DOHH2 (cell line): Measurements from ENCODE around the gene ATP9B.

Experiments used
- H3F3A ChIP-seq: fragments of 200-600 bp; sonication (generic), shearing (Covaris generic); 2 replicates; pipeline ENCODE4 v1.6.0; 2016; ENCODE audit warnings: antibody characterized with exemption, mild to moderate bottlenecking; ENCODE audit not compliant: control insufficient read depth, insufficient read depth
- H3K27ac ChIP-seq: fragments of 200-600 bp; sonication (generic); 2 replicates; pipeline ENCODE4 v1.5.1; 2014; ENCODE audit warnings: low read depth, mild to moderate bottlenecking, low read length, moderate library complexity
- H3K27me3 ChIP-seq: fragments of 200-600 bp; sonication (generic); 2 replicates; pipeline ENCODE4 v1.6.1; 2014; ENCODE audit warnings: mild to moderate bottlenecking, low read length, mixed read lengths; ENCODE audit not compliant: control insufficient read depth
- H3K36me3 ChIP-seq: fragments of 200-600 bp; sonication (generic); 2 replicates; pipeline ENCODE4 v1.6.1; 2014; ENCODE audit warnings: mild to moderate bottlenecking, low read length, moderate library complexity, mixed read lengths; ENCODE audit not compliant: control insufficient read depth
- H3K4me1 ChIP-seq: fragments of 200-600 bp; sonication (generic); 2 replicates; pipeline ENCODE4 v1.6.1; 2014; ENCODE audit warnings: mild to moderate bottlenecking, low read length, mixed read lengths; ENCODE audit not compliant: control insufficient read depth
- H3K4me2 ChIP-seq: fragments of 200-600 bp; sonication (generic); 2 replicates; pipeline ENCODE4 v1.6.0; 2014; ENCODE audit warnings: mild to moderate bottlenecking, low read length, moderate library complexity
- H3K4me3 ChIP-seq: fragments of 200-600 bp; sonication (generic); 2 replicates; pipeline ENCODE4 v1.5.1; 2014; ENCODE audit warnings: mild to moderate bottlenecking, low read length, mixed read lengths
- H3K79me2 ChIP-seq: fragments of 200-600 bp; sonication (generic); 2 replicates; pipeline ENCODE4 v1.6.1; 2014; ENCODE audit warnings: mild to moderate bottlenecking, low read length, mixed read lengths; ENCODE audit not compliant: control insufficient read depth
- H3K9me2 ChIP-seq: fragments of 200-600 bp; sonication (generic); replicated peaks from 2 replicates; pipeline ENCODE4 v1.6.1; 2014; ENCODE audit warnings: mild to moderate bottlenecking, low read length, mixed read lengths; ENCODE audit not compliant: control insufficient read depth
- H3K9me3 ChIP-seq: fragments of 200-600 bp; sonication (generic); 2 replicates; pipeline ENCODE4 v1.6.1; 2014; ENCODE audit warnings: antibody characterized with exemption, low read length, mixed read lengths; ENCODE audit not compliant: control insufficient read depth, insufficient read depth
- H4K20me1 ChIP-seq: fragments of 200-600 bp; sonication (generic); 2 replicates; pipeline ENCODE4 v1.6.0; 2014; ENCODE audit warnings: low read depth, mild to moderate bottlenecking, antibody characterized with exemption, low read length, moderate library complexity; ENCODE audit not compliant: control insufficient read depth, insufficient read depth
- EZH2phosphoT487 ChIP-seq: fragments of 200-600 bp; sonication (generic); IDR thresholded peaks from 2 replicates; pipeline ENCODE4 v1.6.1; 2017; ENCODE audit warnings: borderline replicate concordance, mild to moderate bottlenecking, antibody characterized with exemption, low read length, moderate library complexity, mixed read lengths
- TF ChIP-seq, protein P1 (sequence below): fragments of 200-600 bp; sonication (generic); IDR thresholded peaks from one replicate; pipeline ENCODE4 v1.5.1; 2014; ENCODE audit warnings: antibody characterized with exemption, mild to moderate bottlenecking, low read depth, low read length; ENCODE audit not compliant: poor library complexity, severe bottlenecking

The ATP9B gene

DNA sequence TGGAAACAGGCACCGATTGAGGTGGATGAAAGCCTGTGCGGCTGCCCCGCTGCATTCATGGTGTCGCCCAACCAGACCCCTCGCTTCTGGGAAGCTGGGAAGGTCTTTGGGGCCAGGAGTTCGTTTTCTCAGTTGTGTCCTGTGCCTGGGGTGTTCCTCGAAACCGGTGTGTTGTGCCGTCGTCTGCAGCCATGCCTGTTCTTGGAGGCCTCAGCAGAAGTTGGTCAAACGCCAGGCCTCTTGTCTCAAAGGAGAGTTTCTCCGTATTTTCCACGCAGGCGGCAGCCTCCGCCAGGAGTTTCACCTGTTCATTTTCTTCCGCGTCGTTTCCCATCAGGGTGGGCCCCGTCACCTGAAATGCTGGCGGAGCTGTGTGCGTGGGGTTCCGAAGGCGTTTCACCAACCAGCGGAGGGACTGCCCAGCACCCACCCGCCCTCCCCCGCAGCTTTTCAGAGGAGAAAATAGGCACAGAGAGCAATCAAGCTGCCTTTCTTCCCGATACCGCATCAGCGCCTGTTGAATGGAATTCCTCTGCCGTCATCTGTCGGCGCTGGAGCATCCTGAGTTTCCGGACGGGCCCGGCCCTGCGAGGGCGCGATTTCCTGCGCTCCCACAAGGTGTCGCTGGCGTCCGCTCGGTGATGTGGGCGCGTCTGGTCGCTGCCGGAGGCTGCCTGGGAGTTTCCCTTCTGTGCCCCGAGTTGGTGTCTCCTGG, 309.5 kb downstream of the ATP9B start:
- H3K4me1 ChIP-seq, result peaks cover 11% of the 10 kb centered on the region
- H3K4me3 ChIP-seq, result no peak overlapping the region
- no peaks in the 10 kb centered on the region for H3K9me2 ChIP-seq
- TF ChIP-seq, protein P1, sequence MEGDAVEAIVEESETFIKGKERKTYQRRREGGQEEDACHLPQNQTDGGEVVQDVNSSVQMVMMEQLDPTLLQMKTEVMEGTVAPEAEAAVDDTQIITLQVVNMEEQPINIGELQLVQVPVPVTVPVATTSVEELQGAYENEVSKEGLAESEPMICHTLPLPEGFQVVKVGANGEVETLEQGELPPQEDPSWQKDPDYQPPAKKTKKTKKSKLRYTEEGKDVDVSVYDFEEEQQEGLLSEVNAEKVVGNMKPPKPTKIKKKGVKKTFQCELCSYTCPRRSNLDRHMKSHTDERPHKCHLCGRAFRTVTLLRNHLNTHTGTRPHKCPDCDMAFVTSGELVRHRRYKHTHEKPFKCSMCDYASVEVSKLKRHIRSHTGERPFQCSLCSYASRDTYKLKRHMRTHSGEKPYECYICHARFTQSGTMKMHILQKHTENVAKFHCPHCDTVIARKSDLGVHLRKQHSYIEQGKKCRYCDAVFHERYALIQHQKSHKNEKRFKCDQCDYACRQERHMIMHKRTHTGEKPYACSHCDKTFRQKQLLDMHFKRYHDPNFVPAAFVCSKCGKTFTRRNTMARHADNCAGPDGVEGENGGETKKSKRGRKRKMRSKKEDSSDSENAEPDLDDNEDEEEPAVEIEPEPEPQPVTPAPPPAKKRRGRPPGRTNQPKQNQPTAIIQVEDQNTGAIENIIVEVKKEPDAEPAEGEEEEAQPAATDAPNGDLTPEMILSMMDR, result peak; percentile 91
- no peak for TF ChIP-seq EZH2phosphoT487
- peaks cover 3% of the 10 kb centered on the region; the same call in 1 of the 2 replicates for H4K20me1 ChIP-seq
- no peaks in the 10 kb centered on the region for H3F3A ChIP-seq
- no peaks in the 10 kb centered on the region for H3K27me3 ChIP-seq
- H3K36me3 ChIP-seq, result no peaks in the 10 kb centered on the region
- H3K79me2 ChIP-seq, result no peaks in the 10 kb centered on the region
- H3K4me2 ChIP-seq, result no peak overlapping the region
- no peaks in the 10 kb centered on the region for H3K9me3 ChIP-seq
- no peak overlapping the region for H3K27ac ChIP-seq

- Histone ChIP-seq H3K79me2 (no peaks in the 10 kb centered on the region), H3K4me3 (no peak overlapping the region), H3K9me2 (no peaks in the 10 kb centered on the region), H3K9me3 (no peaks in the 10 kb centered on the region), H3K36me3 (no peaks in the 10 kb centered on the region), H3K4me2 (no peak overlapping the region), H3K27ac (no peak overlapping the region), H3K4me1 (peaks cover 10% of the 10 kb centered on the region), H3F3A (no peaks in the 10 kb centered on the region), H3K27me3 (no peaks in the 10 kb centered on the region), H4K20me1 (peaks cover 3% of the 10 kb centered on the region; the same call in 1 of the 2 replicates)
- TF ChIP-seq EZH2phosphoT487, result no peak
- TF ChIP-seq, protein P1, result no peak
These were observed 310.2 kb downstream of the ATP9B start for GRCh38 chr18:79379251-79379905.

- Histone ChIP-seq H3K4me3 (no peak overlapping the region), H3K4me1 (peaks cover 3% of the 10 kb centered on the region; the same call in 1 of the 2 replicates), H3F3A (no peaks in the 10 kb centered on the region), H3K27ac (no peak overlapping the region), H3K79me2 (no peaks in the 10 kb centered on the region), H4K20me1 (peaks cover 3% of the 10 kb centered on the region; the same call in 1 of the 2 replicates), H3K36me3 (no peaks in the 10 kb centered on the region), H3K27me3 (no peaks in the 10 kb centered on the region), H3K9me3 (no peaks in the 10 kb centered on the region), H3K9me2 (no peaks in the 10 kb centered on the region), H3K4me2 (no peak overlapping the region)
- TF ChIP-seq, protein P1, result no peak
- TF ChIP-seq EZH2phosphoT487, result no peak
These were observed 311.0 kb downstream of the ATP9B start for GRCh38 chr18:79379931-79380815.
